Measurements from ENCODE around the gene TM4SF1.
A peak's percentile ranks its signal among the peaks of the same experiment; 100 is the strongest.

Gene TM4SF1

DNA sequence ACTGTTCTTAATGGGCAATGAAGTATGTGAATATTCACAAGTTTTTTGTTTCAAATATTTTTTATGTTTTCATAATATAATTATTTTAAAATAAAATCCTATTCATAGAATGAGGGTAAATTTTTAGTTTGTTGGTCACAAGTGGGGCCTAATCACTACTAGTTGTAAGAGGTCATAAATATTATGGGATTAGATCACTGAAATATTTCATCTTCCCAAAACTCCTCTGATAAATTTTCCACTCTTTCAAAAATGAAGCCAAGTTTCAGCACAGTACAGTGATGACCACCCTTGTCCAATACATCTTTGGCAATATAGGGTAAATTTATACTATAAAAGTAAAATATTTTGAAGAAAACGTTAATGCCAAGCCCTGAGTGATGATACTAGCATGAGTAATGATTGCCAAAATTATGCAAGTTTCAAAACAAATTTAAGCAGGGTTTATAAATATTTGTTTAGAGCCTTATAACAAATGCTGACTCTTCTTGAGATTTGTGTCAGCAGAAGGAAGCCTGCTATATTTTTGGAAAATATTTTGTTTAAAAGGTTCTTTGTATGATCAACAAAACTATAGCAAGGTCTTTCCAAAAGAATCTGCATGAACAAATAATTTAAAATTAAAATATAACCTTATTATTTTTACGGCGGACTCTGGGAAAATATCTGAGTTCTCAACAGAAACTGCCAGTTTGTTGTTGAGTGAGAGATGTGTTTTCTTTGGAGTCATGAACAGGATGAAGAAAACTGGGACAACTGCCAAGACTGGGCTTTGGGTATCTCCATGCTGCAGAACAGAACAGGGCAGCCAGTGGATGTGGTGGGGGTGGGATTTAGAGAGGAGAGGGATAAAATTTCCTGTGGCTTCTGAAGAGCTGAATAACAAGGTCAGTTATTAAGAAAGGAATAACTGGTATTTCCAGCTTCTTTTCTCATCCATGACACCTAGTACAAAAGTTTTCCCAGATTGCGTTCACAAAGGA, 17.9 kb upstream of the TM4SF1 start:
- H3K4me3 ChIP-seq (ENCODE audit: low read depth, low read length), result no peak overlapping the region
- TF ChIP-seq, protein P1, sequence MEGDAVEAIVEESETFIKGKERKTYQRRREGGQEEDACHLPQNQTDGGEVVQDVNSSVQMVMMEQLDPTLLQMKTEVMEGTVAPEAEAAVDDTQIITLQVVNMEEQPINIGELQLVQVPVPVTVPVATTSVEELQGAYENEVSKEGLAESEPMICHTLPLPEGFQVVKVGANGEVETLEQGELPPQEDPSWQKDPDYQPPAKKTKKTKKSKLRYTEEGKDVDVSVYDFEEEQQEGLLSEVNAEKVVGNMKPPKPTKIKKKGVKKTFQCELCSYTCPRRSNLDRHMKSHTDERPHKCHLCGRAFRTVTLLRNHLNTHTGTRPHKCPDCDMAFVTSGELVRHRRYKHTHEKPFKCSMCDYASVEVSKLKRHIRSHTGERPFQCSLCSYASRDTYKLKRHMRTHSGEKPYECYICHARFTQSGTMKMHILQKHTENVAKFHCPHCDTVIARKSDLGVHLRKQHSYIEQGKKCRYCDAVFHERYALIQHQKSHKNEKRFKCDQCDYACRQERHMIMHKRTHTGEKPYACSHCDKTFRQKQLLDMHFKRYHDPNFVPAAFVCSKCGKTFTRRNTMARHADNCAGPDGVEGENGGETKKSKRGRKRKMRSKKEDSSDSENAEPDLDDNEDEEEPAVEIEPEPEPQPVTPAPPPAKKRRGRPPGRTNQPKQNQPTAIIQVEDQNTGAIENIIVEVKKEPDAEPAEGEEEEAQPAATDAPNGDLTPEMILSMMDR (IDR thresholded peaks at IDR 0.05; ENCODE audit: low read depth, low read length), result no peak

DNA sequence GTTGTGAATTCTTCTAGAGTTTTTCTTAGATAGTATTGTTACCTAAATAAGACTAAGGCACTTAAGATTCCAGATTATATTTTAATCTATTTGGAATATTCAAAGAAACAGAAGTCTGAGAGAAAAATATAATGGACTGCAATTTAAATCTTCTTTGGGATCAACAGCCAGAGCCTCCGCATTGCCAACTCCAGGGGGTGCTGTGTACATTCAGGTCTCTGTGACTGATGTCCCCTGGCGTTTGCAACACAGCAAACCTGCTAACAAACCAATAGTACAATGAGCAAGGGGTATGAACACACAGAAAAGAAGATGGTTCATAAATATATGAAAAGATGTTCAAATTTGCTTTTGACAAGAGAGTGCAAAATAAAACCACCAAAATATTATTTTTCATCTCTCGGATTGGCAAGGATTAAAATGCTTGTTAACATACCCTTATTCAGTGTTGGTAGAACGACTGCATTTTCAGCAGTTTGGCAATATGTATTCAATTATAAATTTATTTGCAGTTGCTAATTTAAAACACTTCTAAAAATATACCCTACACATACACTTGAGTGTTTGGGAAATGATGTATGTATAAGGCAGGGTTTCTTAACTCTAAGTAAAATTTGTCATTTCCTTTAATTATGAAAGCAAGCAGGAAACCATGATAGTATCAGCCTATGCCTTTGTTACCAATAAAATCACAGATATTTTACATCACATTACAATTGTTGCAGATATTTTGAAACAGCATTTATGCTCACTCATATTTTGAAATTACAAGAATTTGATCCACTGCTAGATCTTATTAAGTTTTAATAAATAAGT, 16.1 kb upstream of the TM4SF1 start:
- TF ChIP-seq, protein P1 (IDR thresholded peaks at IDR 0.05; ENCODE audit: low read depth, low read length), result peak; percentile 93
- H3K4me3 ChIP-seq (ENCODE audit: low read depth, low read length), result no peak overlapping the region

- TF ChIP-seq, protein P1 (IDR thresholded peaks at IDR 0.05; ENCODE audit: low read depth, low read length), result no peak
Measured at GRCh38 chr3:149391960-149392359, 14.5 kb upstream of the TM4SF1 start.

DNA sequence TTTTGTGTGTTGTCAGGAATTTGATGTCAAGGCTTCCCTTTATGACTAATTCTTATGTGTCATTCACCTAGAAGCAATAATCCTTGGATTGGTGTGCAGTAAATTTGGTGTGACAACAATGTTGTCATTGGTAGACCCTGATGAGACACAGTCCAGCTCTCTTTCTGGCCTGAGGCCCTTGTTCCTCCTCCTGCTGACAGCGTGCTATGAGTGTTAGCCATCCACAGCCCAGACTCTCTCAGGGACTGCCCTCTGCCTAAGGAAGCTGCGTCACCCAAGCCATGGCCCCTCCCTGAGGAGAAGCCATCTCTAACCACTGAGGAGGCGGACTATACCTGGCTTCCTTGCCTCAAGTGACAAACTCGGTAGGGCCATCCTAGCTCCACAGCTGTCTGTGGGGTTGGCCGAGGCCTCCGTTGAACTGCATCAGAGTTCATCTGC, 13.3 kb upstream of the TM4SF1 start:
- TF ChIP-seq, protein P1 (IDR thresholded peaks at IDR 0.05; ENCODE audit: low read depth, low read length), result no peak

More at GRCh38 chr3:149391960-149392359, 14.5 kb upstream of the TM4SF1 start:
- H3K4me3 ChIP-seq (ENCODE audit: low read depth, low read length), result no peak overlapping the region

GRCh38 chr3:149390294-149390693, 12.8 kb upstream of the TM4SF1 start:
- TF ChIP-seq, protein P1 (IDR thresholded peaks at IDR 0.05; ENCODE audit: low read depth, low read length), result no peak
- no peak overlapping the region for H3K4me3 ChIP-seq (ENCODE audit: low read depth, low read length)

More for the DNA sequence above, 13.3 kb upstream of the TM4SF1 start:
- no peak overlapping the region for H3K4me3 ChIP-seq (ENCODE audit: low read depth, low read length)

DNA sequence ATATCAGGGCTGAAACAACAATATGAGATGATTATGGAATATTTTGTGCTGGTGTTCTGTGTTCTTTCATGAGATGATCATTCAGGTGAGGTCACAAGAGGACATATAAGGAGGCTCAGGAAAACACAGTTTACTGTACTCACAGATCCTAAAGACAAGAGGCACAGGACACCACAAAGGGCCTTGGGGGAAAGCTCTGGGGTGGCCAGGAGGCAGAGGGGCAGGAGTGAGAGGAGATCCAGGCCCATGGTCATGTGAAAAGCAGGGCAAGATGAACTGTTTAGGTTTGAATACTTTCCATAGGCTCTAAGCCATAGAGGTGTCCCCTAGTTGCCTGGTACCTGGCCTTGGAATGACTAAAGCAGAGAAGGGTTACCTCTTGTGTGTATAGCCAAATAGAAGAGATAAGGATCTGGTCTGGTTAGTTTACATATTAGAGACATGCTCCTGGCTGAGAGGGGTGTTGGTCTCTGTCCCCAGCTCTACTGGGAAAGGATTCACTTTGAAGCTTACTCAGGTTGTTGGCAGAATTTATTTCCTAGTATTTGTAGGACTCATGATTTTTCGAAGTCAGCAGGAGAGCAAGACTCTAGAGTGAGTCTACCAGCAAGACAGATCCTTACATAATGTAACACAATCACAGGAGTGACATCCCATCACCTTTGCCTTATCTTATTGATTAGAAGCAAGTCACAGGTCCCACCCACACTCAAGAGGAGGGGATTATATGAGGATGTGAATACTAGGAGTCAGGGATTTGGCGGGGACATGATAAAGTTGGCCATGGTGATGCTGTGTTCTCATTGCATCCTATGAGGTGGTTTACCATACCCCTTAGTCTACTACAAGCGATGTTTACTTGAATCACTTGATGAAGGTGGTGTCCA, 11.3 kb upstream of the TM4SF1 start:
- TF ChIP-seq, protein P1 (IDR thresholded peaks at IDR 0.05; ENCODE audit: low read depth, low read length), result no peak
- no peak overlapping the region for H3K4me3 ChIP-seq (ENCODE audit: low read depth, low read length)

All from WI38 (cell line).